Right atrium auricular region (tissue), 2 donors: ENCODE data around the gene MESD. TPM values are rescaled to one million over a fixed set of nuclear protein-coding genes. Genes with fewer than 3 reads are reported as not detected.

ENCODE experiments used
- DNase-seq: peaks from one replicate; pipeline ENCODE4 v3.0.0-alpha.2; 2019; ENCODE audit warnings: low spot score
- H3K27ac ChIP-seq, 2 donors: fragments of 200-600 bp; sonication (generic); 1 replicate in 1 of 2; 2 replicates in 1 of 2; pipeline ENCODE4 v1.5.1; 2016 to 2019
- H3K27me3 ChIP-seq, 2 donors: fragments of 200-600 bp; sonication (generic); one replicate each; pipeline versions ENCODE4 v1.5.1 to v1.6.0; 2017 to 2019
- H3K36me3 ChIP-seq: fragments of 200-600 bp; sonication (generic); one replicate; pipeline ENCODE4 v1.5.1; 2016
- H3K4me1 ChIP-seq, 2 donors: fragments of 200-600 bp; sonication (generic); one replicate each; pipeline versions ENCODE4 v1.5.1 to v1.6.0; 2017 to 2019
- H3K4me3 ChIP-seq, 2 donors: fragments of 200-600 bp; sonication (generic); 1 replicate in 1 of 2; 2 replicates in 1 of 2; pipeline ENCODE4 v1.5.1; 2017 to 2019; ENCODE audit warnings: mild to moderate bottlenecking in 1 of 2, moderate library complexity in 1 of 2
- H3K9me3 ChIP-seq, 2 donors: fragments of 200-600 bp; sonication (generic); one replicate each; pipeline ENCODE4 v1.5.1; 2019
- CTCF ChIP-seq, 2 donors: fragments of 200-600 bp; sonication (generic); IDR thresholded peaks; one replicate each; pipeline ENCODE4 v1.5.1; 2019; ENCODE audit warnings: antibody characterized with exemption in 2 of 2
- total RNA-seq, 2 donors: library from RNA; depleted of rRNA; stranded (reverse); fragments of >200 nt; gene quantifications; one replicate each; pipeline ENCODE4 v1.1.0, GENCODE V29; 2016

Gene MESD
- 10 to 100 TPM; 11.3 to 14.5 TPM for total RNA-seq

DNA sequence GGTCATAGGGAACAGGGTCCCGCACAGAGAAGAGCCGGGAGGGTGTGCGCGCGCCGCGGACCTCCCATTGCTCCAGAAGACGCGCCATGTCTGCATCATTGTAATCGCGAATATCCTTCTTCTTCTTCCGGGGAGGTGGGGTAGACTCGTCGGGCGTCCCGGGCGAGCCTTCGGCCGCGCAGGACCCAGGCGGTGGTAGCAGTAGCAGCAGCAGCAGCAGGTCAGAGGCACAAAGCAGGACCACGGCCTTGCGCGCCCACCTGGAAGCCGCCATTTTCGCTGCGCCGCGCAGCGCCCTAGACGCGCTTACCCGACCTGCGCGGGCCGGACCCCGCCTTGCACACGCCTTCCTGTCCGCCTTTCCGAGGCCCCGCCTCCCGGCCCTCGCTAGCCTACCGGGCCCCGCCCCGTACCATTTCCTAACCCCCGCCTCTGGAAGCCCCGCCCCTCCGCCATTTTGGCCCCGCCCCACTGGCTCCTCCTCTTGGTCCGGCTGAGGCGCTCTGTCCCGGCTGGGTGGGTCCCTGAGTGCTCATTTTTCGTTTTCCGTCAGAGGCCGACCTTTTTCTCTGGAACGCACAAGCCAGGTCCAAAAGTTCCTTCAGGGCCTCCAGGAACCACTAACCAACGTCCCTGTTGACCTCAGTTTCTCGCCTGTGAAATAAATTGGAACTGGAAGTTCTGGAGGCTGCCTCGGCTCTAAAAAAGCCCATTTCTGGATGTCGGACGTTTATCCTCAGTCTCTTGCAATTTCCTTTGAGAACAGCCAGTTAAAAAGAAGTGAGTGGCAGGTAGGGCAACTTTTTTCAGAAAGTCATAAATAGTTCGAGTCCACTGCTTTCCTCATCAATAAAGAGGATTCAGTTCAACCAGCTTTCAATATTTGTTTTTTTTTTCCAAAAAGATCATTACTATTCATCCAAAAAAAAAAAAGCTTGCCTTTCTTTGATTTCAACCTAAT lies at the start of gene MESD:
Gene MESD (minus strand): TSS at position 302 of the 961 bp plus-strand sequence. CDS start 28 bp downstream, at position 274.
- Histone ChIP-seq H3K4me3 (peak within 1 kb of the TSS; percentile 91 to 95), H3K9me3 (no peaks in the 10 kb centered on the region), H3K36me3 (no peaks in the 10 kb centered on the region), H3K27ac (peak within 1 kb of the TSS; percentile 93 to 94), H3K27me3 (no peaks in the 10 kb centered on the region), H3K4me1 (peaks cover 0 to 61% of the 10 kb centered on the region in 2 donors)
- TF ChIP-seq CTCF (IDR thresholded peaks at IDR 0.05), result peak in 1 of 2 donors; percentile 5
- DNase-seq, result peak; percentile 98

DNA sequence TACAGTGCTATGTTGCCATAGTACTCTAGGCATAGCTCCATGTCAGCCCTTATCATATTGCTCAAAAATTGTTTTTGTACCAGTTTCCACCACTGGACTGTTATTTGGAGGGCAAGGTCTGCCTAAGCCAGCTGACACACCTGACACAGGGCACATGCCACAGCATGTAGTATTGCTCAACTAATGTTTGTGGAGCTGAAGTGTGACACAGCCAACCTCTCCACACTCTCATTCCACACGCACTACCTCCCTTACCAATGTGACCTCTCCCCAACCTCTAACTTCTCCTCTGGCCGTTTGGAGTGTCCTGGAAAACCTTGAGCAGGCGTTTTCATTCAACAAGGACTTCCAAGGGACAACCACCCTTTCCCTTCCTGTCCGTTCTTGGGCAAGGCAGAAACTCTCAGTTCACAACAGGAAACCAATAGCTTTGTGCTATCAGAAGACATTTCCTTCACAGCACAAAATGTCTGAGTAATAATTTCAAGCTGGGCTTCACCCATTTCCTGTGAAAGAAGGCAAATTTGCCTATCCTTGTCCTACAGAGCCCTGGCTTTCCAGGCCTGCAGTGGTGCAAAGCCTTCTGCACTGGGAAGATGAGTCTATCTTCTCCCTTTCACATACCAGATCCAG lies 49.5 kb upstream of the MESD start:
- Histone ChIP-seq H3K9me3 (no peaks in the 10 kb centered on the region), H3K4me1 (no peaks in the 10 kb centered on the region), H3K27ac (no peak overlapping the region), H3K36me3 (no peaks in the 10 kb centered on the region), H3K4me3 (no peak overlapping the region), H3K27me3 (no peaks in the 10 kb centered on the region)
- DNase-seq, result peak; percentile 59
- no peak for TF ChIP-seq CTCF (IDR thresholded peaks at IDR 0.05)

DNA sequence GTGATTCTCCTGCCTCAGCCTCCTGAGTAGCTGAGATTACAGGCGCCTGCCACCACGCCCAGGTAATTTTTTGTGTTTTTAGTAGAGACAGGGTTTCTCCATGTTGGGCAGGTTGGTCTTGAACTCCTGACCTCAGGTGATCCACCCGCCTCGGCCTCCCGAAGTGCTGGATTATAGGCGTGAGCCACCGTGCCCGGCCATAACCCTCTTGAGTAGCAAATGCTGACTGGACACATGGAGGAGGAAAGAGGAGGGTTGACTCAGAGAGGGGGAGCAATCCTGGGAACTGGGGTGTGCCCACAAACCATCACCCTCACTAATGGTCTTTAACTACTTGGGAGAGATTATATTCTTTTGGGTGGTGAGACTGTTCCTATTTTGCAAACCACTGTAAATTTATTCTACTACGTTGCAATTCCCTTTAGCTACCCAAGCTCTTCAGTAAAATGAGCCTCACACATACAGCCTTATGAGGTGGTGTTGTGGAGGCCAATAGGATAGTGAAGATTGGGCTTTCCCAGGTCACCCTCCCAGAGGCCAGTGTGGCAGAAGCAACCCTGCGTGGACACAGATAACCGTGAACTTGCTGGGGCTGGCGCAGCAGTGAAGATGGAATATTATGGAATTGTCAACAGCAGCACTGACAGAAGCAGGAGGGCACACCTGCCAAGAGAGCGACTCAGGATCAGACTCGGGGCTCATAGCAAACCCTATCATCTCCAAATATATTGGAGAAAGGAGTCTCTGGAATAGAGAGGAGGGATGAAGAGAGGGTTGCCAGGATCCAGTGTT lies 48.5 kb upstream of the MESD start:
- Histone ChIP-seq H3K4me1 (peaks cover 0 to 5% of the 10 kb centered on the region in 2 donors), H3K36me3 (no peaks in the 10 kb centered on the region), H3K4me3 (no peak overlapping the region), H3K27me3 (no peaks in the 10 kb centered on the region), H3K27ac (no peak overlapping the region), H3K9me3 (no peaks in the 10 kb centered on the region)
- TF ChIP-seq CTCF (IDR thresholded peaks at IDR 0.05), result no peak
- no peak for DNase-seq

DNA sequence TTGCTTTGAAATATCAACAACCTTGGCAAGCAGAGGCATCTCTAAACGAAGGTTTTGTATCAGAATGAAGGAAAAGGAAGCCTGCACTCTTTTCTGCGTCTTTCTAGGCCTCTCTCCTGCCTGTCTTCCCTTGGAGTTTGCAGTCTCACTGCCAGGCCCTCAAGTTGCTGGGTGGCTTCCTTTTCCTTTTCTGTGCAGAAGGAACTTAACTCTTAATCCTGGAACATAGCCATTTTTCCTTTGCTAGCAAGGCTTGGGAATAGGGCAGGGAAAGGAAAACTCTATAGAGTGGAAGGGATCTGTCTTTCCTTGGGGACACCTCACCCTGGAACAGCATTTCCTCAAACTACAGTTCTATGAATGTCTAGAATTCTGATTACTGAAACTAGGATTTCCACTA lies 43.9 kb upstream of the MESD start:
- no peaks in the 10 kb centered on the region for H3K36me3 ChIP-seq
- H3K4me3 ChIP-seq, result no peak overlapping the region
- H3K27ac ChIP-seq, result peak overlapping the region; percentile 26 to 35
- peaks cover 0 to 40% of the 10 kb centered on the region in 2 donors for H3K4me1 ChIP-seq
- TF ChIP-seq CTCF (IDR thresholded peaks at IDR 0.05), result no peak
- no peak for DNase-seq
- no peaks in the 10 kb centered on the region for H3K9me3 ChIP-seq
- no peaks in the 10 kb centered on the region for H3K27me3 ChIP-seq

GRCh38 chr15:81032818-81033217 lies 43.2 kb upstream of the MESD start:
- Histone ChIP-seq H3K27me3 (no peaks in the 10 kb centered on the region), H3K36me3 (no peaks in the 10 kb centered on the region), H3K9me3 (no peaks in the 10 kb centered on the region), H3K4me1 (peaks cover 0 to 40% of the 10 kb centered on the region in 2 donors), H3K27ac (no peak overlapping the region), H3K4me3 (no peak overlapping the region)
- TF ChIP-seq CTCF (IDR thresholded peaks at IDR 0.05), result no peak
- DNase-seq, result no peak
